Measurements from ENCODE around the gene GPR17.

DNA sequence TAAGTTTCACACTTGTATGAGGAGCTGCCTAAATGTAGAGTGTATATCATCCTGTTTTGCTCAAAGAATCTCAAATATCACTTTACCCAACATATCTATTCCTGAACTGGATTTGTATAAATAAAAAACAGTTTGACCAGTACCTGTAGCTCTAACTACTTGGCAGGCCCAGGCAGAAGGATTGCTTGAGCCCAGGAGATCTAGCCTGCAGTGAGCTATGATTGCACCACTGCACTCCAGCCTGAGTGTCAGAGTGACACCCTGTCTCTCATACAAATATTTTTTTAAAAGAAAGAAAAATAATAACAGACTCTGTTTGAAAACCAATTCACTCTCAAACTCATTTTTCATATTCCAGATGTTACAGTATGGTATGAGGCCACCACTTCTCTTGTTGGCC is 37.1 kb downstream of the GPR17 start:
- TF ChIP-seq EZH2phosphoT487 (IDR thresholded peaks at IDR 0.05; ENCODE audit: borderline replicate concordance, low read length) (no peak), EZH2 (IDR thresholded peaks at IDR 0.05; ENCODE audit: low read length, unreplicated experiment) (no peak)

All from PC-3 (cell line).